ENCODE data around the gene MAN2A2. TPM values are rescaled to one million over a fixed set of nuclear protein-coding genes. Genes with fewer than 3 reads are reported as not detected.

The MAN2A2 gene
- total RNA-seq, 1 experiment from 2014 or later, result 27.4 TPM

GRCh38 chr15:90913398-90913944, 10.4 kb downstream of the MAN2A2 start:
- DNase-seq, result no peak
- Histone ChIP-seq H3K4me2 (ENCODE audit: insufficient read depth, insufficient read length, low read length) (no peak overlapping the region), H2AK5ac (ENCODE audit: insufficient read length, low read length) (no peak overlapping the region), H3K9me3 (ENCODE audit: control insufficient read depth, low read depth, low read length) (no peaks in the 10 kb centered on the region), H3K79me2 (ENCODE audit: insufficient read depth, low read length) (no peaks in the 10 kb centered on the region), H3K4me1 (ENCODE audit: insufficient read depth, low read length) (no peaks in the 10 kb centered on the region), H2AFZ (ENCODE audit: low read length) (no peak overlapping the region), H3K18ac (ENCODE audit: insufficient read length, low read depth, low read length) (no peak overlapping the region), H4K20me1 (ENCODE audit: control insufficient read depth, insufficient read depth, insufficient read length) (no peaks in the 10 kb centered on the region), H2BK12ac (ENCODE audit: insufficient read length, low read depth, low read length) (no peak overlapping the region), H3K4ac (ENCODE audit: low read depth, low read length) (no peak overlapping the region), H2BK120ac (ENCODE audit: low read depth, low read length, poor library complexity, severe bottlenecking) (no peak overlapping the region), H3K14ac (ENCODE audit: insufficient read depth, low read length) (no peak overlapping the region), H3T11ph (ENCODE audit: low read length) (no peak overlapping the region), H4K91ac (ENCODE audit: insufficient read length, low read depth, low read length) (no peak overlapping the region), H2BK15ac (ENCODE audit: low read depth, low read length) (no peak overlapping the region), H2BK5ac (ENCODE audit: insufficient read length, low read length) (no peak overlapping the region), H3K79me1 (ENCODE audit: insufficient read depth, low read depth, low read length, poor library complexity, severe bottlenecking) (no peaks in the 10 kb centered on the region), H3K27ac (ENCODE audit: insufficient read length, low read depth, low read length) (no peak overlapping the region), H4K8ac (replicated peaks; ENCODE audit: insufficient read length, low read depth, low read length) (no peak overlapping the region), H3K23me2 (ENCODE audit: insufficient read length, low read depth, low read length, poor library complexity, severe bottlenecking) (no peaks in the 10 kb centered on the region), H3K56ac (ENCODE audit: insufficient read length, low read depth, low read length) (no peak overlapping the region), H3K9ac (ENCODE audit: extremely low read depth, insufficient read length, low read length) (no peak overlapping the region), H3K27me3 (ENCODE audit: insufficient read depth, low read length) (no peaks in the 10 kb centered on the region), H4K5ac (ENCODE audit: insufficient read length, low read depth, low read length) (no peak overlapping the region), H3K23ac (ENCODE audit: insufficient read length, low read depth, low read length) (no peak overlapping the region), H2BK20ac (ENCODE audit: low read depth, low read length, poor library complexity, severe bottlenecking) (no peak overlapping the region)
- H3K4me1 Mint-ChIP-seq, result peaks cover 3 to 8% of the 10 kb centered on the region in 2 experiments; a peak in 2 of 4 replicates
- peaks cover 2 to 50% (median 10%) of the 10 kb centered on the region in 3 experiments; a peak in 5 of 7 replicates for H3K36me3 Mint-ChIP-seq (ENCODE audit: insufficient read depth in 1 of 3, low read depth in 3 of 3)
- H3K27me3 Mint-ChIP-seq (ENCODE audit: low read depth), result no peaks in the 10 kb centered on the region
- WGBS (ENCODE audit: extremely low coverage, insufficient read length, low lambda C conversion rate), result no CpG with 5 or more reads among the region's 12 CpGs
- no peaks in the 10 kb centered on the region for H3K9me3 Mint-ChIP-seq
- H3K27ac Mint-ChIP-seq, result peak overlapping the region in 1 of 3 experiments; percentile 11; a peak in 1 of 7 replicates
- no peak for TF ChIP-seq CTCF (conservative IDR thresholded peaks at IDR 0.05)
- H3K4me3 Mint-ChIP-seq, result no peak overlapping the region

All from H9 (cell line).